GM19397 (cell line): ENCODE measurements around the gene ARF1.

Experiments
- ATAC-seq: cut with Tn5 transposase; IDR thresholded peaks from one replicate; pipeline ENCODE4 v1.9.1; 2021; ENCODE audit warnings: mild to moderate bottlenecking, moderate library complexity; ENCODE audit not compliant: unreplicated experiment

The ARF1 gene

GRCh38 chr1:228084325-228084724 lies 1.8 kb downstream of the ARF1 start:
- ATAC-seq = no peak

GRCh38 chr1:228084797-228085196 lies 2.3 kb downstream of the ARF1 start:
- ATAC-seq = no peak

- ATAC-seq = no peak
Observed at GRCh38 chr1:228085287-228085951, 2.9 kb downstream of the ARF1 start.

- no peak for ATAC-seq
Observed at GRCh38 chr1:228087771-228088251, 5.3 kb downstream of the ARF1 start.

GRCh38 chr1:228088586-228089498 lies 6.3 kb downstream of the ARF1 start:
- ATAC-seq = no peak

- ATAC-seq = no peak
Observed at GRCh38 chr1:228089519-228090380, 7.2 kb downstream of the ARF1 start.

GRCh38 chr1:228090613-228091081 lies 8.1 kb downstream of the ARF1 start:
- no peak for ATAC-seq

- ATAC-seq = no peak
Observed at GRCh38 chr1:228091084-228091483, 8.6 kb downstream of the ARF1 start.

GRCh38 chr1:228092342-228093049 lies 10.0 kb downstream of the ARF1 start:
- ATAC-seq = no peak

- no peak for ATAC-seq
Observed at GRCh38 chr1:228093050-228093906, 10.8 kb downstream of the ARF1 start.

GRCh38 chr1:228094432-228095016 lies 12.0 kb downstream of the ARF1 start:
- no peak for ATAC-seq

GRCh38 chr1:228095161-228095560 lies 12.7 kb downstream of the ARF1 start:
- no peak for ATAC-seq

GRCh38 chr1:228095938-228096337 lies 13.4 kb downstream of the ARF1 start:
- ATAC-seq = no peak

- no peak for ATAC-seq
Observed at GRCh38 chr1:228096416-228097332, 14.2 kb downstream of the ARF1 start.

GRCh38 chr1:228097333-228098081 lies 15.0 kb downstream of the ARF1 start:
- ATAC-seq = no peak

- ATAC-seq = no peak
Observed at GRCh38 chr1:228098323-228098931, 15.9 kb downstream of the ARF1 start.

GRCh38 chr1:228099331-228099732 lies 16.8 kb downstream of the ARF1 start:
- ATAC-seq = no peak
